ENCODE data around the gene ABCB9. TPM values are rescaled to one million over a fixed set of nuclear protein-coding genes. Genes with fewer than 3 reads are reported as not detected.
A peak's percentile ranks its signal among the peaks of the same experiment; 100 is the strongest.

The ABCB9 gene
- total RNA-seq, 1 experiment from 2014 or later, result 6.3 TPM

- TF ChIP-seq USF1 (CRISPR knock-in tag; IDR thresholded peaks at IDR 0.05) (no peak), SP1 (CRISPR knock-in tag; conservative IDR thresholded peaks at IDR 0.05) (no peak), MAX (CRISPR knock-in tag; IDR thresholded peaks at IDR 0.05) (no peak), MLX (CRISPR knock-in tag; IDR thresholded peaks at IDR 0.05) (no peak)
These were observed 44.4 kb upstream of the ABCB9 start (continued) for GRCh38 chr12:123010681-123011080.

- H3K4me1 Mint-ChIP-seq, result no peaks in the 10 kb centered on the region
- ATAC-seq (no peak), DNase-seq (ENCODE audit: low spot score) (no peak)
- ChIA-PET CTCF (no interaction called here), POLR2A (no interaction called here)
- H3K36me3 Mint-ChIP-seq, result no peaks in the 10 kb centered on the region
- no peak overlapping the region for H3K4me3 Mint-ChIP-seq
- TF ChIP-seq ZNF121 (CRISPR knock-in tag; IDR thresholded peaks at IDR 0.05), result peak; percentile 41; the same call in 1 of the 2 replicates
- TF ChIP-seq ZNF396 (CRISPR knock-in tag; IDR thresholded peaks at IDR 0.05; ENCODE audit: borderline replicate concordance), result no peak
- TF ChIP-seq NFYB (CRISPR knock-in tag; conservative IDR thresholded peaks at IDR 0.05; ENCODE audit: low read depth), result no peak
- no peak for TF ChIP-seq E2F4 (CRISPR knock-in tag; IDR thresholded peaks at IDR 0.05; ENCODE audit: borderline replicate concordance, low read depth)
- no peaks in the 10 kb centered on the region for H3K27me3 Mint-ChIP-seq (ENCODE audit: low read depth)
- H3K9me3 Mint-ChIP-seq, result no peaks in the 10 kb centered on the region
- H3K27ac Mint-ChIP-seq, result no peak overlapping the region
These were observed 43.8 kb upstream of the ABCB9 start for GRCh38 chr12:123010110-123010509.

GRCh38 chr12:123006977-123007376 lies 40.7 kb upstream of the ABCB9 start:
- no peaks in the 10 kb centered on the region for H3K36me3 Mint-ChIP-seq
- H3K9me3 Mint-ChIP-seq, result no peaks in the 10 kb centered on the region
- H3K27me3 Mint-ChIP-seq (ENCODE audit: low read depth), result no peaks in the 10 kb centered on the region
- CTCF ChIA-PET, result no interaction called here
- H3K27ac Mint-ChIP-seq, result no peak overlapping the region
- no peak for ATAC-seq
- H3K4me1 Mint-ChIP-seq, result no peaks in the 10 kb centered on the region
- TF ChIP-seq ZNF219 (CRISPR knock-in tag; IDR thresholded peaks at IDR 0.05; ENCODE audit: borderline replicate concordance) (no peak), MLX (CRISPR knock-in tag; IDR thresholded peaks at IDR 0.05) (no peak), FOXJ3 (CRISPR knock-in tag; IDR thresholded peaks at IDR 0.05; ENCODE audit: borderline replicate concordance) (no peak), OVOL2 (CRISPR knock-in tag; IDR thresholded peaks at IDR 0.05; ENCODE audit: borderline replicate concordance) (no peak), ATF6 (CRISPR knock-in tag; IDR thresholded peaks at IDR 0.05) (no peak), NR2C2 (CRISPR knock-in tag; IDR thresholded peaks at IDR 0.05) (no peak), NFYB (CRISPR knock-in tag; conservative IDR thresholded peaks at IDR 0.05; ENCODE audit: low read depth) (no peak), ZNF281 (CRISPR knock-in tag; IDR thresholded peaks at IDR 0.05) (no peak), STAT6 (CRISPR knock-in tag; conservative IDR thresholded peaks at IDR 0.05; ENCODE audit: low read depth) (no peak), FOXK1 (CRISPR knock-in tag; IDR thresholded peaks at IDR 0.05) (no peak), TP53 (CRISPR knock-in tag; IDR thresholded peaks at IDR 0.05) (no peak), MAX (CRISPR knock-in tag; IDR thresholded peaks at IDR 0.05) (no peak)
- H3K4me3 Mint-ChIP-seq, result no peak overlapping the region
- no peak for DNase-seq (ENCODE audit: low spot score)
- POLR2A ChIA-PET, result no interaction called here
